ENCODE results near the gene LDLRAD2. TPM values are rescaled to one million over a fixed set of nuclear protein-coding genes. Genes with fewer than 3 reads are reported as not detected.

LDLRAD2 gene
- total RNA-seq, 1 donor from 2014 or later = 0.07 TPM

DNA sequence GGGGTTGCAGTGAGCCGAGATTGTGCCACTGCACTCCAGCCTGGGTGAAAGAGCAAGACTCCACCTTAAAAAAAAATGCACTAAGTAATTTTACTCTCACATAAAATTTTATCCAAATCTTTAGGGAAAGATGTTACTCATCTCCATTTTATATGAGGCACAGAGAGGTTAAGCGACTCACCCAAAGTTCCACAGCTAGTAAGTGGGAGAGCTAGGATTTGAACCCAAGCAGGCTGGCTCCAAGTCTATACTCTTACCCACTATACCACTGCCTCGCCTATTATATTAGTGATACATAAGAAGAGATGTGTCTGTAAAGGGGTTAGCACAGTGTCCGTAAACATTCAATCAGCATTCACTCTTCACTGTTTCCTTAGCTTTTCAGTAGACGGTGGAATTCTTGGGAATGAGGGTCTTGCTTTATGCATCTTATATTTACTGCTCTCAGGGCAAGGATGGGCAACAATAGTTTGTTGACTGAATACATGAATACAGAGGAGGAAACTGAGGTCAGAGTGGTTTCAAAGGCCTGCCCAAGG is 15.1 kb downstream of the LDLRAD2 start:
- Mint-ChIP-seq H3K4me3 (ENCODE audit: unreplicated experiment) (no peak overlapping the region), H3K36me3 (ENCODE audit: low read depth) (peaks cover 31% of the 10 kb centered on the region), H3K4me1 (ENCODE audit: low read depth) (no peaks in the 10 kb centered on the region), H3K27me3 (ENCODE audit: low read depth) (no peaks in the 10 kb centered on the region), H3K9me3 (ENCODE audit: low read depth) (no peaks in the 10 kb centered on the region), H3K27ac (ENCODE audit: unreplicated experiment) (no peak overlapping the region)
- DNase-seq (ENCODE audit: low spot score) = no peak
- TF ChIP-seq, protein P1, sequence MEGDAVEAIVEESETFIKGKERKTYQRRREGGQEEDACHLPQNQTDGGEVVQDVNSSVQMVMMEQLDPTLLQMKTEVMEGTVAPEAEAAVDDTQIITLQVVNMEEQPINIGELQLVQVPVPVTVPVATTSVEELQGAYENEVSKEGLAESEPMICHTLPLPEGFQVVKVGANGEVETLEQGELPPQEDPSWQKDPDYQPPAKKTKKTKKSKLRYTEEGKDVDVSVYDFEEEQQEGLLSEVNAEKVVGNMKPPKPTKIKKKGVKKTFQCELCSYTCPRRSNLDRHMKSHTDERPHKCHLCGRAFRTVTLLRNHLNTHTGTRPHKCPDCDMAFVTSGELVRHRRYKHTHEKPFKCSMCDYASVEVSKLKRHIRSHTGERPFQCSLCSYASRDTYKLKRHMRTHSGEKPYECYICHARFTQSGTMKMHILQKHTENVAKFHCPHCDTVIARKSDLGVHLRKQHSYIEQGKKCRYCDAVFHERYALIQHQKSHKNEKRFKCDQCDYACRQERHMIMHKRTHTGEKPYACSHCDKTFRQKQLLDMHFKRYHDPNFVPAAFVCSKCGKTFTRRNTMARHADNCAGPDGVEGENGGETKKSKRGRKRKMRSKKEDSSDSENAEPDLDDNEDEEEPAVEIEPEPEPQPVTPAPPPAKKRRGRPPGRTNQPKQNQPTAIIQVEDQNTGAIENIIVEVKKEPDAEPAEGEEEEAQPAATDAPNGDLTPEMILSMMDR (IDR thresholded peaks at IDR 0.05) = no peak

- Mint-ChIP-seq H3K27me3 (ENCODE audit: low read depth) (no peaks in the 10 kb centered on the region), H3K4me1 (ENCODE audit: low read depth) (no peaks in the 10 kb centered on the region), H3K36me3 (ENCODE audit: low read depth) (peaks cover 35% of the 10 kb centered on the region), H3K9me3 (ENCODE audit: low read depth) (no peaks in the 10 kb centered on the region), H3K4me3 (ENCODE audit: unreplicated experiment) (no peak overlapping the region), H3K27ac (ENCODE audit: unreplicated experiment) (no peak overlapping the region)
- DNase-seq (ENCODE audit: low spot score) = no peak
- TF ChIP-seq, protein P1 (IDR thresholded peaks at IDR 0.05) = no peak
Observed at GRCh38 chr1:21828075-21828474, 16.0 kb downstream of the LDLRAD2 start.

DNA sequence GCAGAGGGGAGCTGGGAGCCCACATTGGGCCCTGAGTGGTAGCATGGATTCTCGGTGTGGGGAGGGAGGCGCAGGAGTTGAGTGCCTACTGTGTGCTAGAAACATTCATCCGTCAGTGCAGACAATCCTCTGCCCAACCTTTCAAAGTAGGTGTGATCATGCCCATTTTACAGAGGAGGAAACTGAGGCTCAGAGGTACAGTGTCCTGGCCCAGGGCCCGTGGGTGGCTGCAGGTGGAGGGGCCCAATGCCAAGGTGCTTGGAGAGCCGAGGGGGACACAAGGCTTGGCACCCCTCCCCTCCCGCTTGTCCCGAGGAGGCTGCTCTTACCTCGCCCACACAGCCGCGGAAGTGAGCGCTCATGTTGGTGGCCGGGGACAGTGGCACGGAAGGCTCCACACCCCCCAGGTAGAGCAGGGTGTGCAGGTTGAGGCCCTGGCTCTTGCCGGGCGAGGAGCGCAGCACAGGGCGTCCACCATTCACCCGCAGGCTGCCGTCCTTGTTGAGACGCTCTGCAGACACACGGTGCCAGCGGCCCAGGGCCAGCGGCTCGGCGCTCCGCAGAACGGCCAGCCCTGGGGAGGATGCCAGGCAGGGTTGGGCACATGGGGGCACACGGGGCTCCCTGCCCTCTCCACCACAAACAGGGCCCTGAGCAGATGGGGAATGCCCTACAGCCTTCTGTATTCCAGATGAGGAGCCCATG is 16.6 kb downstream of the LDLRAD2 start:
- TF ChIP-seq, protein P1 (IDR thresholded peaks at IDR 0.05) = no peak
- no peaks in the 10 kb centered on the region for H3K27me3 Mint-ChIP-seq (ENCODE audit: low read depth)
- no peak overlapping the region for H3K27ac Mint-ChIP-seq (ENCODE audit: unreplicated experiment)
- H3K4me1 Mint-ChIP-seq (ENCODE audit: low read depth) = no peaks in the 10 kb centered on the region
- H3K36me3 Mint-ChIP-seq (ENCODE audit: low read depth) = peaks cover 34% of the 10 kb centered on the region
- H3K4me3 Mint-ChIP-seq (ENCODE audit: unreplicated experiment) = no peak overlapping the region
- H3K9me3 Mint-ChIP-seq (ENCODE audit: low read depth) = no peaks in the 10 kb centered on the region
- no peak for DNase-seq (ENCODE audit: low spot score)

DNA sequence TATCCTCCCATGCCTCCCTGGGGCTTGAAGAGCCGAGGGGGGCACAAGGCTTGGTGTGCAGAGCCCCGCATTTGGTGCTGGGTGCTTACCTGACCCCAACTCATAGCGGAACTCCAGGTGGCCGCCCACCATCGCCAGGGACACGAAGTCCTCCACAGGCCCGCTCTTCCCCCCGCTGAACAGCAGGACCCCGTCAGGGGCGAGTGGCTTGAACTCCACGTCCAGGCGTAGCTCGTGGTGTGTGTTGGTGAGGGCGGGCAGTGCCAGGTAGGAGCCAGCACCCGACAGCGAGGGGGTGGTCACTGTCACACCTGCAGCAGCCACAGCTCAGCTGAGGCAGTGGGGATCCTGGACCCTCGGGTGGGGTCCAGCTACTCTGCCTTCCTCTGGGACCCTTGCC is 17.2 kb downstream of the LDLRAD2 start:
- DNase-seq (ENCODE audit: low spot score) = no peak
- H3K27ac Mint-ChIP-seq (ENCODE audit: unreplicated experiment) = no peak overlapping the region
- H3K4me3 Mint-ChIP-seq (ENCODE audit: unreplicated experiment) = no peak overlapping the region
- TF ChIP-seq, protein P1 (IDR thresholded peaks at IDR 0.05) = no peak
- no peaks in the 10 kb centered on the region for H3K4me1 Mint-ChIP-seq (ENCODE audit: low read depth)
- no peaks in the 10 kb centered on the region for H3K9me3 Mint-ChIP-seq (ENCODE audit: low read depth)
- no peaks in the 10 kb centered on the region for H3K27me3 Mint-ChIP-seq (ENCODE audit: low read depth)
- H3K36me3 Mint-ChIP-seq (ENCODE audit: low read depth) = peaks cover 39% of the 10 kb centered on the region

- Mint-ChIP-seq H3K36me3 (ENCODE audit: low read depth) (peaks cover 49% of the 10 kb centered on the region), H3K4me3 (ENCODE audit: unreplicated experiment) (no peak overlapping the region), H3K9me3 (ENCODE audit: low read depth) (no peaks in the 10 kb centered on the region), H3K27me3 (ENCODE audit: low read depth) (no peaks in the 10 kb centered on the region), H3K4me1 (ENCODE audit: low read depth) (no peaks in the 10 kb centered on the region), H3K27ac (ENCODE audit: unreplicated experiment) (no peak overlapping the region)
- no peak for DNase-seq (ENCODE audit: low spot score)
- TF ChIP-seq, protein P1 (IDR thresholded peaks at IDR 0.05) = no peak
Observed at GRCh38 chr1:21830792-21831453, 18.9 kb downstream of the LDLRAD2 start.
